ENCODE measurements around the gene FEN1. TPM values are rescaled to one million over a fixed set of nuclear protein-coding genes. Genes with fewer than 3 reads are reported as not detected.

The FEN1 gene
- total and polyA plus RNA-seq, 2 of the 13 experiments (the other 11 are each of a cell fraction or from before 2014, with no cell fraction given) = 12.4 to 102 TPM

DNA sequence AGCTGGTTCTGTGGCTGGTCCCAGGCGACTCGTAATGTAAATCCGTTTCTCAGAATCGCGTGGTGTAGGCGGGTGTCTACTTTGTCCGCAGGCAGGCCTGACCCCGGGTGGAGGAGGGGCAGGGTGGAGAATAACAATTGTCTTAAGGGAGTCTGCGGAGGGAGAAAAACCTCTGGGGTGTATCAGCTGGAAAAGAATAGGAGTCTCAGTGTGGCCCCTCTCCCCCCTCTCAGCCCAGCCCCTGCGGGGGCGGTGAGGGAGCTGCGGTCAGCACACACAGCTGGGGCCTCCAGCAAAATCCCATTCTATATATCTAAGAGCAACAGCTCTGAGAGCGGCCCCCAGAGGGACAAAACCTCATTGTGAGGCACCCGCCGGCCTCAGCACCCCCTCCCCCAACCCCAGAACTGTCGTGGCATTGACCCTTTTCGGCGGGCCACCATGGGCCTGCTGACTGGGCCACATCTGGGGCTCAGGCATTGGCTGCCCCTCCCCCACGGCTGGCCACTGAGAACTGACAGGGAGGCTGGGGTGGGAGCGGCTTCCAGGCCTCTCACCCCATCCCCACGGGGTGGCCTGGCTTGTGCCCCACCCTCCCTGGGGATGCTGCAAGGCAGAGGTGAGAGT lies 43.0 kb upstream of the FEN1 start (continued):
- TF ChIP-seq POLR2G (IDR thresholded peaks at IDR 0.05; ENCODE audit: low read depth, low read length) = no peak
- TF ChIP-seq GZF1 (CRISPR knock-in tag; IDR thresholded peaks at IDR 0.05) = no peak
- TF ChIP-seq, protein P1, sequence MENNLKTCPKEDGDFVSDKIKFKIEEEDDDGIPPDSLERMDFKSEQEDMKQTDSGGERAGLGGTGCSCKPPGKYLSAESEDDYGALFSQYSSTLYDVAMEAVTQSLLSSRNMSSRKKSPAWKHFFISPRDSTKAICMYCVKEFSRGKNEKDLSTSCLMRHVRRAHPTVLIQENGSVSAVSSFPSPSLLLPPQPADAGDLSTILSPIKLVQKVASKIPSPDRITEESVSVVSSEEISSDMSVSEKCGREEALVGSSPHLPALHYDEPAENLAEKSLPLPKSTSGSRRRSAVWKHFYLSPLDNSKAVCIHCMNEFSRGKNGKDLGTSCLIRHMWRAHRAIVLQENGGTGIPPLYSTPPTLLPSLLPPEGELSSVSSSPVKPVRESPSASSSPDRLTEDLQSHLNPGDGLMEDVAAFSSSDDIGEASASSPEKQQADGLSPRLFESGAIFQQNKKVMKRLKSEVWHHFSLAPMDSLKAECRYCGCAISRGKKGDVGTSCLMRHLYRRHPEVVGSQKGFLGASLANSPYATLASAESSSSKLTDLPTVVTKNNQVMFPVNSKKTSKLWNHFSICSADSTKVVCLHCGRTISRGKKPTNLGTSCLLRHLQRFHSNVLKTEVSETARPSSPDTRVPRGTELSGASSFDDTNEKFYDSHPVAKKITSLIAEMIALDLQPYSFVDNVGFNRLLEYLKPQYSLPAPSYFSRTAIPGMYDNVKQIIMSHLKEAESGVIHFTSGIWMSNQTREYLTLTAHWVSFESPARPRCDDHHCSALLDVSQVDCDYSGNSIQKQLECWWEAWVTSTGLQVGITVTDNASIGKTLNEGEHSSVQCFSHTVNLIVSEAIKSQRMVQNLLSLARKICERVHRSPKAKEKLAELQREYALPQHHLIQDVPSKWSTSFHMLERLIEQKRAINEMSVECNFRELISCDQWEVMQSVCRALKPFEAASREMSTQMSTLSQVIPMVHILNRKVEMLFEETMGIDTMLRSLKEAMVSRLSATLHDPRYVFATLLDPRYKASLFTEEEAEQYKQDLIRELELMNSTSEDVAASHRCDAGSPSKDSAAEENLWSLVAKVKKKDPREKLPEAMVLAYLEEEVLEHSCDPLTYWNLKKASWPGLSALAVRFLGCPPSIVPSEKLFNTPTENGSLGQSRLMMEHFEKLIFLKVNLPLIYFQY (CRISPR knock-in tag; IDR thresholded peaks at IDR 0.05; ENCODE audit: borderline replicate concordance) = no peak
- no peak for TF ChIP-seq ZBTB1 (CRISPR knock-in tag; IDR thresholded peaks at IDR 0.05; ENCODE audit: borderline replicate concordance)
- TF ChIP-seq ZNF546 (CRISPR knock-in tag; conservative IDR thresholded peaks at IDR 0.05) = no peak
- TF ChIP-seq, protein P2, sequence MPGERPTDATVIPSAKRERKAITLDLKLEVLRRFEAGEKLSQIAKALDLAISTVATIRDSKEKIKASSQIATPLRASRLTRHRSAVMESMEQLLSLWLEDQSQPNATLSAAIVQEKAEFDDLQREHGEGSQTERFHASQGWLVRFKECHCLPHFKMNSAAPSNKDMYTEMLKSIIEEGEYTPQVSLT (CRISPR knock-in tag; IDR thresholded peaks at IDR 0.05; ENCODE audit: borderline replicate concordance, low read depth) = no peak
- TF ChIP-seq ZNF101 (CRISPR knock-in tag; IDR thresholded peaks at IDR 0.05; ENCODE audit: borderline replicate concordance, low read depth) = no peak
- TF ChIP-seq ATF3 (CRISPR knock-in tag; IDR thresholded peaks at IDR 0.05) = no peak
- TF ChIP-seq ZXDC (CRISPR knock-in tag; IDR thresholded peaks at IDR 0.05) = peak; percentile 30
- TF ChIP-seq ZNF790 (CRISPR knock-in tag; IDR thresholded peaks at IDR 0.05; ENCODE audit: borderline replicate concordance) = no peak
- no peak for TF ChIP-seq CHD4 (IDR thresholded peaks at IDR 0.05; ENCODE audit: borderline replicate concordance, low read length)
- no peak for TF ChIP-seq ZC3H13 (CRISPR knock-in tag; IDR thresholded peaks at IDR 0.05)
- no peak for TF ChIP-seq CREM (IDR thresholded peaks at IDR 0.05)
- no peak for TF ChIP-seq CREM (CRISPR knock-in tag; IDR thresholded peaks at IDR 0.05)
- TF ChIP-seq ZNF562 (CRISPR knock-in tag; IDR thresholded peaks at IDR 0.05; ENCODE audit: borderline replicate concordance) = no peak
- TF ChIP-seq, protein P3, sequence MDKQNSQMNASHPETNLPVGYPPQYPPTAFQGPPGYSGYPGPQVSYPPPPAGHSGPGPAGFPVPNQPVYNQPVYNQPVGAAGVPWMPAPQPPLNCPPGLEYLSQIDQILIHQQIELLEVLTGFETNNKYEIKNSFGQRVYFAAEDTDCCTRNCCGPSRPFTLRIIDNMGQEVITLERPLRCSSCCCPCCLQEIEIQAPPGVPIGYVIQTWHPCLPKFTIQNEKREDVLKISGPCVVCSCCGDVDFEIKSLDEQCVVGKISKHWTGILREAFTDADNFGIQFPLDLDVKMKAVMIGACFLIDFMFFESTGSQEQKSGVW (CRISPR knock-in tag; IDR thresholded peaks at IDR 0.05; ENCODE audit: borderline replicate concordance) = no peak
- TF ChIP-seq STAG1 (CRISPR knock-in tag; IDR thresholded peaks at IDR 0.05) = no peak
- no peak for TF ChIP-seq E2F2 (CRISPR knock-in tag; IDR thresholded peaks at IDR 0.05; ENCODE audit: borderline replicate concordance)
- TF ChIP-seq RBM39 (IDR thresholded peaks at IDR 0.05; ENCODE audit: low read depth, low read length, poor library complexity, severe bottlenecking) = no peak
- TF ChIP-seq FOXK2 (IDR thresholded peaks at IDR 0.05) = no peak
- TF ChIP-seq CBX5 (CRISPR knock-in tag; IDR thresholded peaks at IDR 0.05; ENCODE audit: borderline replicate concordance) = 0 out of 2 replicates have a peak, but pooled peaks have one; percentile 16
